ENCODE data around the gene KRTAP5-1.
"Not testable (repeated sequence)": the region's sequence is repeated elsewhere in the genome, so short reads cannot be mapped to it uniquely, and the experiment has no call there.

The KRTAP5-1 gene

DNA sequence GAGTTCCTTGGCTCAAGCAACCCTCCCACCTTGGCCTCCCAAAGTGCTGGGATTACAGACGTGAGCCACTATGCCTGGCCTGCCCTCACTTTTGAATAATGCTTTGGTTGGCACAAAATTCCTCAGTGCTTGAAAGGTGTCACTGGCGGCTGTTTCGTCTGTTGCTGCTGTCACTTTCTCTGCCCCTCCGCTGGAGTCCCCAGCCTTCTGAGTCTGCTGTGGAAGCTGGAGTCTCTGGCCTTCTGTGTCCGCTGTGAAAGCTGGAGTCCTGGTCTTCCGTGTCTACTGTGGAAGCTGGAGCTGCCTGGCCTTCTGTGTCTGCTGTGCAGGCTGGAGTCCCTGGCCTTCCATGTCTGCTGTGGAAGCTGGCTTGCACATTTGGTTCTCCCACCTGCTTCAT lies 4.9 kb upstream of the KRTAP5-1 start:
- Histone ChIP-seq H3K27me3 (ENCODE audit: control insufficient read depth in 1 of 2, insufficient read depth in 2 of 2, low read length in 2 of 2) (peaks cover 0 to 3% of the 10 kb centered on the region in 2 donors), H3K4me1 (ENCODE audit: control insufficient read depth in 1 of 2, insufficient read depth in 2 of 2, low read length in 2 of 2) (no peaks in the 10 kb centered on the region), H3K9ac (ENCODE audit: low read depth in 1 of 2, low read length in 2 of 2) (no peak overlapping the region), H3K36me3 (ENCODE audit: control insufficient read depth in 1 of 2, insufficient read depth in 2 of 2, low read length in 2 of 2) (no peaks in the 10 kb centered on the region), H3K27ac (ENCODE audit: low read depth, low read length) (no peak overlapping the region), H3K4me3 (ENCODE audit: low read depth in 1 of 2, low read length in 2 of 2) (no peak overlapping the region), H3K9me3 (ENCODE audit: control insufficient read depth in 1 of 2, low read length in 2 of 2) (no peaks in the 10 kb centered on the region)

DNA sequence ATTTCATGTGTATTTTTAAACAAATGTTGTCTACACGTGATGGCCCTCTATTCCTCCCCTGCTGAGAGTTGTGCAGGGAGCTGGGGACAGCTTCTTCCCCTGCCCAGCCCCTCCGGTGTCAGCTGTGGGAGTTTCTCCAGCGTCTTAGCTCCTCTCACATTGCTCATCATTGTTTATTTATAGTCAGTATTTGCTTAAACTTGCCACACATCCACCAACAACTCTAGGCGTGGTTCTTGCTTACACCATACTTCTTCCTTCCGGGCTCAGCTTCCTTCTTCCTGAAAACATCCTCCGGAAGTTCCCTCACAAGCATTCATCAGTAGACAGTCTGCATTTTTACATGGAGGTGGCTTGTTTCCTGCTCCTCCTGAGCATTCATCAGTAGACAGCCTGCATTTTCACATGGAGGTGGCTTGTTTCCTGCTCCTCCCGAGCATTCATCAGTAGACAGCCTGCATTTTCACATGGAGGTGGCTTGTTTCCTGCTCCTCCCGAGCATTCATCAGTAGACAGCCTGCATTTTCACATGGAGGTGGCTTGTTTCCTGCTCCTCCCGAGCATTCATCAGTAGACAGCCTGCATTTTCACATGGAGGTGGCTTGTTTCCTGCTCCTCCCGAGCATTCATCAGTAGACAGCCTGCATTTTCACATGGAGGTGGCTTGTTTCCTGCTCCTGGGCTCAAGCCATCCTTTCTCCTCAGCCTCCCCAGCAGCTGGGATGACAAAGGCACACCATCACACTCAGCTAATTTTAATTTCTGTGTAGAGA lies 4.3 kb upstream of the KRTAP5-1 start:
- not testable (repeated sequence) for H3K27ac ChIP-seq (ENCODE audit: low read depth, low read length)

DNA sequence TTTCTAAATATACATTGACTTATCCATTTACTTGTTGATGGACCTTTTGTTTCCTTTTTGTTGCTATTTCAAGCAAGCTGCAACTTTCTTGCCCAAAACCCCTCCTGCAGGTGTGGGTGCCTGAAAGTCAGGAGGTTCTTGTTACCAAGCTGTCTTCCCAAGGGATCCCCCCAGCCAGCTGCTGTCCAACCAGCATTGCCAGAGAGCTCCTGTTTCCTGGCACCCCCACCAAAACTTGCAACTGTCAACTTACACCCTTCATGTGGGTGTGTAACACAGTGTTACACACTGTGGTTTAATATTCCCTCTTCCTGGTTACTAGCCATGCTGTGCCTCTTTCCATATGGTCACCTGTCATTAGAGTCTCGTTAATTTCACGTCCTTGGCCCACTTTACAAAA lies 1.6 kb upstream of the KRTAP5-1 start:
- no peak overlapping the region for H3K4me3 ChIP-seq (ENCODE audit: low read depth in 1 of 2, low read length in 2 of 2)
- H3K9ac ChIP-seq (ENCODE audit: low read depth in 1 of 2, low read length in 2 of 2): no peak overlapping the region
- H3K36me3 ChIP-seq (ENCODE audit: control insufficient read depth in 1 of 2, insufficient read depth in 2 of 2, low read length in 2 of 2): no peaks in the 10 kb centered on the region
- no peaks in the 10 kb centered on the region for H3K9me3 ChIP-seq (ENCODE audit: control insufficient read depth in 1 of 2, low read length in 2 of 2)
- H3K27me3 ChIP-seq (ENCODE audit: control insufficient read depth in 1 of 2, insufficient read depth in 2 of 2, low read length in 2 of 2): no peaks in the 10 kb centered on the region
- no peaks in the 10 kb centered on the region for H3K4me1 ChIP-seq (ENCODE audit: control insufficient read depth in 1 of 2, insufficient read depth in 2 of 2, low read length in 2 of 2)
- H3K27ac ChIP-seq (ENCODE audit: low read depth, low read length): no peak overlapping the region

More for the DNA sequence above, 4.3 kb upstream of the KRTAP5-1 start:
- not testable (repeated sequence) for H3K36me3 ChIP-seq (ENCODE audit: control insufficient read depth in 1 of 2, insufficient read depth in 2 of 2, low read length in 2 of 2); H3K4me1 ChIP-seq (ENCODE audit: control insufficient read depth in 1 of 2, insufficient read depth in 2 of 2, low read length in 2 of 2); H3K9me3 ChIP-seq (ENCODE audit: control insufficient read depth in 1 of 2, low read length in 2 of 2); H3K27me3 ChIP-seq (ENCODE audit: control insufficient read depth in 1 of 2, insufficient read depth in 2 of 2, low read length in 2 of 2); H3K9ac ChIP-seq (ENCODE audit: low read depth in 1 of 2, low read length in 2 of 2); H3K4me3 ChIP-seq (ENCODE audit: low read depth in 1 of 2, low read length in 2 of 2)

DNA sequence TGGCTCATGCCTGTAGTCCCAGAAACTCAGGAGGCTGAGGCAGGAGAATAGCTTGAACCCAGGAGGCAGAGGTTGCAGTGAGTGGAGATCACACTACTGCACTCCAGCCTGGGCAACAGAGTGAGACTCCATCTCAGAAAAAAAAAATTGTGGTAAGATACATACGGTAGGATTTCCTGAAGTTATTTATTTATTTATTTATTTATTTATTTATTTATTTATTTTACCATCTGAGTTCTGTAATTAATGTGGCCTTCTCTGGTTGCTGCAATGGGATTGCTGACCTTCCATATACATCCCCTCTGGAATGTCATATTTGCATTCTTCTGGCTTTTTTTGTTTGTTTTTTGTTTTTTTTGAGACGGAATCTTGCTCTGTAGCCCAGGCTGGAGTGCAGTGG lies 2.2 kb downstream of the KRTAP5-1 start:
- not testable (repeated sequence) for H3K27ac ChIP-seq (ENCODE audit: low read depth, low read length); H3K4me3 ChIP-seq (ENCODE audit: low read depth in 1 of 2, low read length in 2 of 2); H3K27me3 ChIP-seq (ENCODE audit: control insufficient read depth in 1 of 2, insufficient read depth in 2 of 2, low read length in 2 of 2); H3K36me3 ChIP-seq (ENCODE audit: control insufficient read depth in 1 of 2, insufficient read depth in 2 of 2, low read length in 2 of 2); H3K9me3 ChIP-seq (ENCODE audit: control insufficient read depth in 1 of 2, low read length in 2 of 2); H3K4me1 ChIP-seq (ENCODE audit: control insufficient read depth in 1 of 2, insufficient read depth in 2 of 2, low read length in 2 of 2); H3K9ac ChIP-seq (ENCODE audit: low read depth in 1 of 2, low read length in 2 of 2)

DNA sequence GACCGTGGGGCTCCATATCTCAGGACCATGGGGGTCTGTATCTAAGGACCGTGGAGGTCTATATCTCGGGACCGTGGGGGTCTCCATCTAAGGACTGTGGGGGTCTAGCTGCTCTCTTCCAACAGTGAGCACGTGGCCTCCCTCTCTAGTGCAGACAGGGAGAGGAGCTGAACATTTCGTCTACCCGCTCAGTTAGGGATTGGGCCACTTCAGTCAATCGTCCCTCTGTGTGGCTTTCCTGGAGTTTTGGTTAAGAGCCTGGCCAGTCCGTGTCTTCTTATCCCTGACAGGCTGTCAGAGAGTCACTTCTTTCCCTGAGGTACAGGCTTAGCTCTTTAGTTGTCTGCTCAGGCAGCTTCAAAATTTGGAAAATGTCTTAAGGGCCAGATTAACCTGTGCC lies 3.1 kb downstream of the KRTAP5-1 start:
- Histone ChIP-seq H3K9me3 (ENCODE audit: control insufficient read depth in 1 of 2, low read length in 2 of 2) (peaks cover 8% of the 10 kb centered on the region in 2 donors), H3K27me3 (ENCODE audit: control insufficient read depth in 1 of 2, insufficient read depth in 2 of 2, low read length in 2 of 2) (no peaks in the 10 kb centered on the region), H3K27ac (ENCODE audit: low read depth, low read length) (no peak overlapping the region), H3K4me3 (ENCODE audit: low read depth in 1 of 2, low read length in 2 of 2) (no peak overlapping the region), H3K4me1 (ENCODE audit: control insufficient read depth in 1 of 2, insufficient read depth in 2 of 2, low read length in 2 of 2) (no peaks in the 10 kb centered on the region), H3K36me3 (ENCODE audit: control insufficient read depth in 1 of 2, insufficient read depth in 2 of 2, low read length in 2 of 2) (no peaks in the 10 kb centered on the region), H3K9ac (ENCODE audit: low read depth in 1 of 2, low read length in 2 of 2) (no peak overlapping the region)

DNA sequence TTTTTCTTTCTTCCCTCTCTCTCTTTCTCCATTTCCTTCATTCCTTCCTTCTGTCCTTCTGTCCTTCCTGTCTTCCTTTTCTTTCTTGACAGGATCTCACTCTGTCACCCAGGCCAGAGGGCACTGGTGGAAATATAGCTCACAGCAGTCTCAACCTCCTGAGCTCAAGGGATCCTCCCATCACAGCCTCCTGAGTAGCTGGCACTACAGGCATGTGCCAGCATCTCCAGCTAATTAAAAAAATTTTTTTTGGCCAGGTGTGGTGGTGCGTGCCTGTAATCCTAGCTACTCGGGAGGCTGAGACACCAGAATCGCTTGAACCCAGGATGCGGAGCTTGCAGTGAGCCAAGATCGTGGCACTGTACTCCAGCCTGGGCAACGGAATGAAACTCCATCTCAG lies 8.3 kb downstream of the KRTAP5-1 start:
- H3K4me1 ChIP-seq (ENCODE audit: control insufficient read depth in 1 of 2, insufficient read depth in 2 of 2, low read length in 2 of 2): peaks cover 9 to 15% of the 10 kb centered on the region in 2 donors
- no peaks in the 10 kb centered on the region for H3K36me3 ChIP-seq (ENCODE audit: control insufficient read depth in 1 of 2, insufficient read depth in 2 of 2, low read length in 2 of 2)
- no peak overlapping the region for H3K4me3 ChIP-seq (ENCODE audit: low read depth in 1 of 2, low read length in 2 of 2)
- H3K9ac ChIP-seq (ENCODE audit: low read depth in 1 of 2, low read length in 2 of 2): no peak overlapping the region
- peaks cover 8% of the 10 kb centered on the region in 2 donors for H3K9me3 ChIP-seq (ENCODE audit: control insufficient read depth in 1 of 2, low read length in 2 of 2)
- peaks cover 0 to 2% of the 10 kb centered on the region in 2 donors for H3K27me3 ChIP-seq (ENCODE audit: control insufficient read depth in 1 of 2, insufficient read depth in 2 of 2, low read length in 2 of 2)
- no peak overlapping the region for H3K27ac ChIP-seq (ENCODE audit: low read depth, low read length)

DNA sequence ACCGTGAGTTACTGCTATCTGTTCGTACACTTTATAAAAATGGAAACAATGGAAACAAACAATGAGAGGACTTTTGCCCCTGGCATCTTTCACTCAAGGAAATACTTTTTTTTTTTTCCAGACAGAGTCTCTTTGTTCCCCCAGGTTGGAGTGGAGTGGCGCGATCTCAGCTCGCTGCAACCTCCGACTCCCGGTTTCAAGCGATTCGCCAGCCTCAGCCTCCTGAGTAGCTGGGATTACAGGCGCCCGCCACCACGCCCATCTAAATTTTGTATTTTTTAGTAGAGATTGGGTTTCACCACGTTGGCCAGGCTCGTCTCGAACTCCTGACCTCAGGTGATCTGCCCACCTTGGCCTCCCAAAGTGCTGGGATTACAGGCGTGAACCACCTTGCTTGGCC lies 9.3 kb downstream of the KRTAP5-1 start:
- not testable (repeated sequence) for H3K4me3 ChIP-seq (ENCODE audit: low read depth in 1 of 2, low read length in 2 of 2); H3K27ac ChIP-seq (ENCODE audit: low read depth, low read length); H3K9ac ChIP-seq (ENCODE audit: low read depth in 1 of 2, low read length in 2 of 2); H3K36me3 ChIP-seq (ENCODE audit: control insufficient read depth in 1 of 2, insufficient read depth in 2 of 2, low read length in 2 of 2); H3K27me3 ChIP-seq (ENCODE audit: control insufficient read depth in 1 of 2, insufficient read depth in 2 of 2, low read length in 2 of 2); H3K9me3 ChIP-seq (ENCODE audit: control insufficient read depth in 1 of 2, low read length in 2 of 2)
- H3K4me1 ChIP-seq (ENCODE audit: control insufficient read depth in 1 of 2, insufficient read depth in 2 of 2, low read length in 2 of 2): peaks cover 11 to 22% of the 10 kb centered on the region in 2 donors

DNA sequence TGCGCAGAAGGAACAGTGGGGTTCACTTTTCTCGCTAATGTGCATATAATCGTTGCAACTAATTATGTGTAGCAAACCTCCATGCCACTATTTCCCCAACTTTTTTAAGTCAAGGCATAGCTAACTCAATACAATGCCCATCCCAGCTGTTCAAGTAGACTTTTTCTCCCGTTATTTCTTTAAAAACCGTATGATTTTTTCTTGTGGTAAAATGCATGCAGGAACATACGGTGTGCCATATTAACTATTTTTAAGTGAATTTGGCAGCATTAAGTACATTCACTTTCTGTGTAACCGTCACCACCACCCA lies 10.2 kb downstream of the KRTAP5-1 start:
- Histone ChIP-seq H3K27ac (ENCODE audit: low read depth, low read length) (no peak overlapping the region), H3K36me3 (ENCODE audit: control insufficient read depth in 1 of 2, insufficient read depth in 2 of 2, low read length in 2 of 2) (no peaks in the 10 kb centered on the region), H3K9ac (ENCODE audit: low read depth in 1 of 2, low read length in 2 of 2) (no peak overlapping the region), H3K27me3 (ENCODE audit: control insufficient read depth in 1 of 2, insufficient read depth in 2 of 2, low read length in 2 of 2) (peaks cover 0 to 2% of the 10 kb centered on the region in 2 donors), H3K4me3 (ENCODE audit: low read depth in 1 of 2, low read length in 2 of 2) (no peak overlapping the region), H3K9me3 (ENCODE audit: control insufficient read depth in 1 of 2, low read length in 2 of 2) (peaks cover 8% of the 10 kb centered on the region in 2 donors), H3K4me1 (ENCODE audit: control insufficient read depth in 1 of 2, insufficient read depth in 2 of 2, low read length in 2 of 2) (peaks cover 20 to 24% of the 10 kb centered on the region in 2 donors)

DNA sequence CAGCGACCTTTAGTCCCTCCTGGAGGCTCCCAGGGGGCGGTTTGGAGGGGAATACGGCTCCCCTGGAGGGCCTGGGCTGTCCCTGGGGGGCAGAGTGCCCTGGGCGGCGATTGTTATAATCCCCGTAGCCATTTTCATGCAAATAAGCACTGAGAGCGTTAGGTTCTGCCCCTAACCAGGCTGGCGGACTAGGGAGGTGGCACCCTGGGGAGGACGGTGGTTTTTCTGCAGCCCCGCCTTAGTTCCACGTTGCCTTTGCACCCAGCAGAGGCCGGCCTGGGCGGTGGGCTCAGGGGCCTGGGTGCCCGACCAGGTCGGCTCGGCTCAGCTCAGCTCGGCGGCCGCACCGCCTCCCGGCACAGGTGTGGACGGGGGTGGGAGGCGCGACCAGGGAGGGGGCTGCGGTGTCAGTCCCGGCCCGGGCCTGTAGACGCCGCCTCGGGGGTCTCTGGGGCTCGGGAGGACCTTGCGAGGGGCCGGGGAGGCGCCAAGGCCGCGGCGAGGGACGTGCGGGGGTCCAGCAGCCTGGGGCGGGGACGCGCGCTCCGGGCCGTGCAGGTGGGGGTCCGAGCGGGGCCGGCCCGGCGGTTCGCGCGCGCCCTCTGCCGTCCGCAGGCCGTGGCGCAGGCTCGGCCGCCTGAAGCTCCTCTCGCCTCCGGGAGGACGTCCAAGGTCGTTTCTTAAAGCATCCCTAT lies 10.7 kb downstream of the KRTAP5-1 start:
- Histone ChIP-seq H3K27me3 (ENCODE audit: control insufficient read depth in 1 of 2, insufficient read depth in 2 of 2, low read length in 2 of 2) (peaks cover 0 to 2% of the 10 kb centered on the region in 2 donors), H3K9me3 (ENCODE audit: control insufficient read depth in 1 of 2, low read length in 2 of 2) (peaks cover 8% of the 10 kb centered on the region in 2 donors), H3K9ac (ENCODE audit: low read depth in 1 of 2, low read length in 2 of 2) (peak overlapping the region; percentile 55 to 78), H3K27ac (ENCODE audit: low read depth, low read length) (peak overlapping the region; percentile 79), H3K36me3 (ENCODE audit: control insufficient read depth in 1 of 2, insufficient read depth in 2 of 2, low read length in 2 of 2) (no peaks in the 10 kb centered on the region), H3K4me3 (ENCODE audit: low read depth in 1 of 2, low read length in 2 of 2) (peak overlapping the region; percentile 61 to 63), H3K4me1 (ENCODE audit: control insufficient read depth in 1 of 2, insufficient read depth in 2 of 2, low read length in 2 of 2) (peaks cover 25 to 28% of the 10 kb centered on the region in 2 donors)

DNA sequence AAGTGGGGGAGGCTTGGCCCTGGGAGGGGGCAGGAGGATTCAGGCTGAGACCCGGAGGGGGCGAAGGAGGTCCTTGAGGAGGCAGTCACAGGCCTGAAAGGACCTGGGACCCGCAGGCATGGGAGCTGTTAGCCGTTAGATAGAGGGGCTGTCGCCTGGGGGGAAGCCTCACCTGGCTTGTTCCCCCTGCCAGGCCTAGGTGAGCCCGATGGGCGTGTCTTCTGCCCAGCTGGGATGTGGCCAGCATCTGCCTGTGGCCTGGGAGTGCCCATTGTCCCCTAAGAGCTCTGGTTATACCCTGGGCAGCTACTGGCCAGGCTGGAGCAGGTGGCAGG lies 11.2 kb downstream of the KRTAP5-1 start:
- peaks cover 8% of the 10 kb centered on the region in 2 donors for H3K9me3 ChIP-seq (ENCODE audit: control insufficient read depth in 1 of 2, low read length in 2 of 2)
- H3K9ac ChIP-seq (ENCODE audit: low read depth in 1 of 2, low read length in 2 of 2): peak overlapping the region; percentile 55 to 78
- H3K27me3 ChIP-seq (ENCODE audit: control insufficient read depth in 1 of 2, insufficient read depth in 2 of 2, low read length in 2 of 2): peaks cover 0 to 2% of the 10 kb centered on the region in 2 donors
- no peaks in the 10 kb centered on the region for H3K36me3 ChIP-seq (ENCODE audit: control insufficient read depth in 1 of 2, insufficient read depth in 2 of 2, low read length in 2 of 2)
- H3K4me1 ChIP-seq (ENCODE audit: control insufficient read depth in 1 of 2, insufficient read depth in 2 of 2, low read length in 2 of 2): peaks cover 30 to 33% of the 10 kb centered on the region in 2 donors
- H3K27ac ChIP-seq (ENCODE audit: low read depth, low read length): peak overlapping the region; percentile 79
- H3K4me3 ChIP-seq (ENCODE audit: low read depth in 1 of 2, low read length in 2 of 2): peak overlapping the region; percentile 61 to 63

Data from duodenal mucosa (tissue), 2 donors.